Measurements from ENCODE around the gene KLHL40.

DNA sequence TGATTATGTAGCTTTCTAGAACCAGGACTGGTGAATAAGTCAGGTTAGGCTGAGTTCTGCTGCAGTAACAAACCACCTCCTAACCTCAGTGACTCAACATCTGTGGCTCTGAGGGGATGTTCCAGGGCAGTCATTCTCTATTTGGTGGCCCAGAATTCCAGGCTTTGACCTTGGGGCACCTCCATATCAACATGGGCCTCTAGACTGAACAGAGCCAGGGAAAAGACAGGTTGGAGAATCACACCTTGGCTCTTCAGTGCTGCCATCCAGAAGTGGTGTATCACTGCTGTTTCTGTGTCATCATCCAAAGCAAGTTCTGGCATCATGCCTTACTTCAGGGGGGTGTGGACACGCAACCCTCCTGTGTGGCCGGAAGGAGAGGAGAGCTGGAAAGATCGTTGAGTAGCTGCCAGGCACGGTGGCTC, 16.5 kb upstream of the KLHL40 start:
- TF ChIP-seq SIN3A (IDR thresholded peaks at IDR 0.05; ENCODE audit: low read depth, low read length) = no peak
- no peak for TF ChIP-seq EGR1 (IDR thresholded peaks at IDR 0.05; ENCODE audit: borderline replicate concordance in 1 of 2, low read depth in 2 of 2, low read length in 2 of 2)
